Adrenal gland (tissue), 12 donors: ENCODE results near the gene DENND2A. TPM values are rescaled to one million over a fixed set of nuclear protein-coding genes. Genes with fewer than 3 reads are reported as not detected.

Source experiments
- DNase-seq, 7 donors: peaks; one replicate each; pipeline ENCODE4 v3.0.0-alpha.2; 2019 to 2020
- H3K27ac ChIP-seq, 5 donors: fragments of 200-600 bp; sonication (generic) in 4 of 5; 1 replicate in 3 of 5; 2 replicates in 2 of 5; pipeline versions ENCODE4 v1.5.1 to v1.8.0; 2016 to 2020; ENCODE audit warnings: mild to moderate bottlenecking in 1 of 5
- H3K27me3 ChIP-seq: fragments of 200-600 bp; 2 replicates; pipeline ENCODE4 v1.8.0; 2021
- H3K36me3 ChIP-seq, 2 donors: fragments of 200-600 bp; replicated peaks in 1 of 2; 1 replicate in 1 of 2; 2 replicates in 1 of 2; pipeline versions ENCODE4 v1.5.1 to v1.8.0; 2018 to 2022
- H3K4me1 ChIP-seq, 2 donors: fragments of 200-600 bp; replicated peaks in 1 of 2; 1 replicate in 1 of 2; 2 replicates in 1 of 2; pipeline versions ENCODE4 v1.5.1 to v1.8.0; 2018 to 2021
- H3K4me3 ChIP-seq, 4 donors: fragments of 200-600 bp; sonication (generic) in 3 of 4; one replicate each; pipeline ENCODE4 v1.5.1; 2016 to 2018
- H3K9me3 ChIP-seq, 3 donors: fragments of 200-600 bp; sonication (generic) in 1 of 3; replicated peaks in 1 of 3; 1 replicate in 2 of 3; 2 replicates in 1 of 3; pipeline versions ENCODE4 v1.5.1 to v1.8.0; 2016 to 2021
- POLR2A ChIP-seq, 2 donors: fragments of 450-650 bp; IDR thresholded peaks; one replicate each; pipeline ENCODE4 v1.6.1; 2017; ENCODE audit warnings: antibody characterized with exemption in 2 of 2, mild to moderate bottlenecking in 2 of 2, moderate library complexity in 1 of 2
- WGBS, 4 donors: extraction: QIAGEN DNeasy Blood & Tissue Kit in 2 of 4; methylation state at CpG; one replicate each; pipeline versions ENCODE4 v1.1.5 to v1.1.7; 2013 to 2017; 5-methylcytosine and 5-hydroxymethylcytosine counted together
- intact Hi-C, 2 donors: fragments of 100-400 bp; cut with DNase I; formaldehyde crosslinking; loops; one replicate each; pipeline versions ENCODE4 v1.14.1 to v1.15.0; 2022 to 2023
- polyA plus RNA-seq, 3 donors: library from polyadenylated mRNA; stranded (reverse); fragments of 200-250 nt in 2 of 3; fragments of 350-450 nt in 1 of 3; fragmentation: Illumina TruSeq in 1 of 3; extraction: RNeasy Lipid Tissue Mini Kit (QIAGEN cat#74804) in 1 of 3; gene quantifications; one replicate each; pipeline ENCODE4 v1.2.3, GENCODE V29; 2013 to 2014
- total RNA-seq, 9 donors: library from RNA; depleted of rRNA in 4 of 9; stranded (reverse); fragments of >200 nt in 4 of 9; fragments of 120-200 nt in 1 of 9; fragmentation: NEBNext Ultra II Directional in 1 of 9; extraction: Animal tissue kit (Norgen Biotek cat#: 25700) in 1 of 9; gene quantifications; one replicate each; pipeline versions ENCODE4 v1.1.0 to v1.2.4, GENCODE V29; 2013 to 2023
- TF ChIP-seq, protein P1 (sequence below), 6 experiments: fragments of 450-650 bp in 4 of 6; fragments of 200-600 bp in 2 of 6; sonication (generic) in 1 of 6; IDR thresholded peaks; 1 replicate in 5 of 6; 2 replicates in 1 of 6; pipeline versions ENCODE4 v1.5.1 to v1.8.0; 2016 to 2021; ENCODE audit warnings: antibody characterized with exemption in 6 of 6, mild to moderate bottlenecking in 2 of 6, moderate library complexity in 1 of 6
- donor health status: healthy with polysubstance abuse.
- donor health status: Bipolar disorder and iron deficiency.
- donor health status: DM: yes; HTN: yes; CAD: no.
- donor health status: DM: no; HTN: no; CAD: no.
- donor health status: DM: no; HTN: no; CAD: no.
- donor health status: DM: yes; HTN: yes; CAD: no.

DENND2A gene
- total and polyA plus RNA-seq, 12 donors = 3.0 to 10.9 (median 5.8) TPM

DNA sequence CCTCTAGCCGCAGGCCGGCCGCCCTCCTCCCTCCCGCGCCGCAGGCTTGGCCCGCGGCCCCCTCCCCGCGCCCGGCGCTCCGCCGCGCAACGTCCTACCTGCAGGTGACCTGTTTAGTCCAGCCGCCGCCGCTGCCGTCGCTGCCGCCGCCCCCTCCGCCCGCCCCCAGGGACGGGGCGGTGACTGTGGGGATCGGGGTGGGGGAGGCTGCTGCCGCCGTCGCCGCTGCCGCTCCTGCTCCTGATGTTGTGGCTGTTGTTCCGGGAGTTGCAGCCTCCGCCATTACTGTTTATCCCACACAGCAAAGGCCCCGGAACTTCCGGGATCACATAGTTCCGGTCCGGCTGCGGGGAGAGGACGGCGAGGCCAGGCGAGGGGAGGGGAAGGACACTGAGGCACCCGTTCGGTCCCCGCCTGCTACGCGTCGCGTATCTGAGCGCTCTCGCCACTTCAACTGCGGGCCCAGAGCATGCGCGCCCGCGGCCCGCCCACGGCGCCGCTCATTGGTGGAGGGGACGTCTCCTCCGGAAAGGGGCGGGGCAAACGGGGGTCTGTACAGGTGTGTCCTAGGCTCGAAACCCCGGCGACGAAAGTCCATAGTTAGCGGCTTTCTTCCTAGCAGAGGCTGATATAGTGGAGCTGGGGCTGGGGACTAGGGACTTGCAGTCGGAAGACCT is 161.4 kb downstream of the DENND2A start, which contains the start of gene MKRN1:
MKRN1 (minus strand) TSS at position 444 of the 677 bp plus-strand sequence; CDS start at position 283, 161 bp downstream.
- 0 to 1% (median 0%) methylated on average over 5 to 71 of the region's 71 CpGs; no CpG with 5 or more reads in 1 of the 4 donors for WGBS, 4 donors
- H3K27ac ChIP-seq = peak within 1 kb of the TSS; percentile 65 to 97 (median 86)
- DNase-seq = peak; percentile 93 to 97 (median 96)

DNA sequence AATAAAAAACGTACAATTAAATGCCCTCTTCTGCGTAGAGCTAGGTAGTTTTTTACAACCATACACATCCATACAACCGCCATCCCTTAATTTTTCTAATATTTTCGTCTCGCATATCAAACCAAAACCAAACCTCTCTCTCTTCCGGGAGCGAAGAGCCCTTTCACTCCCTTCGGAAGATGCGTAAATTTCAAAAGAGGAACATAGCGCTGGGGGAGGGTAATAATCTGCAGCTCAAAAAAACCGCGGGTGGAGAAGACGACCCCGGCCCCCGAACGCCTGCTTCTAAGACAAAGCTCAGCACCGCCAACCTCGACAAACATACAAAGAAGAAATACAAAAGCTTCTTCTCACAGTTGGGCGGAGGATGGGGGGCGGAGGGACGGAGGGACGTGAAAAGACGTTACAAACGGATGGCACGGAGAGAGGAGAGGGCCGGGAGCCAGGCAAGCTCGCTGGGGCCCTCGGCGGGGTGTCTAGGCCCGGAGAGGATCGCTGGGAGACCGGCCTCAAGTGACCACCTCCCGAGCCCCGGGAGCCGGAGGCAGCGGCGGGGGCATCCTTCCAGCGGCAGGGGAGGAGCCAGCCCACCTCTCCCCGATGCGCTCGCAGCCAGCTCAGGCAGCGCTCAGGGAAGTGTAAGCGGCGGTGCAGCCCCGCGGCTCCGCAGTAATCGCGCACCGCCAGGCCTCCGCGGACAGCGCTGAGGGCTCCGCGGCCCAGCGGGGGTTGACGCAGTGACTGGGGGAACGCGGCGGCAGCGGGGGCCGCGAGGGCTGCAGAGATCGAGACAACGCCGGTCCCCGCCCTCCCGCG is 162.2 kb downstream of the DENND2A start:
- intact Hi-C loops = no loop called here
- Histone ChIP-seq H3K27me3 (no peaks in the 10 kb centered on the region), H3K36me3 (no peaks in the 10 kb centered on the region), H3K27ac (peak overlapping the region; percentile 65 to 97 (median 86)), H3K4me1 (peaks cover 10 to 33% of the 10 kb centered on the region in 2 donors), H3K9me3 (no peaks in the 10 kb centered on the region), H3K4me3 (peak overlapping the region; percentile 89 to 97 (median 92))
- WGBS, 4 donors = 0 to 1% (median 0%) methylated on average over 29 to 69 of the region's 69 CpGs
- DNase-seq = peak; percentile 24 to 64 (median 42)
- TF ChIP-seq, protein P1, sequence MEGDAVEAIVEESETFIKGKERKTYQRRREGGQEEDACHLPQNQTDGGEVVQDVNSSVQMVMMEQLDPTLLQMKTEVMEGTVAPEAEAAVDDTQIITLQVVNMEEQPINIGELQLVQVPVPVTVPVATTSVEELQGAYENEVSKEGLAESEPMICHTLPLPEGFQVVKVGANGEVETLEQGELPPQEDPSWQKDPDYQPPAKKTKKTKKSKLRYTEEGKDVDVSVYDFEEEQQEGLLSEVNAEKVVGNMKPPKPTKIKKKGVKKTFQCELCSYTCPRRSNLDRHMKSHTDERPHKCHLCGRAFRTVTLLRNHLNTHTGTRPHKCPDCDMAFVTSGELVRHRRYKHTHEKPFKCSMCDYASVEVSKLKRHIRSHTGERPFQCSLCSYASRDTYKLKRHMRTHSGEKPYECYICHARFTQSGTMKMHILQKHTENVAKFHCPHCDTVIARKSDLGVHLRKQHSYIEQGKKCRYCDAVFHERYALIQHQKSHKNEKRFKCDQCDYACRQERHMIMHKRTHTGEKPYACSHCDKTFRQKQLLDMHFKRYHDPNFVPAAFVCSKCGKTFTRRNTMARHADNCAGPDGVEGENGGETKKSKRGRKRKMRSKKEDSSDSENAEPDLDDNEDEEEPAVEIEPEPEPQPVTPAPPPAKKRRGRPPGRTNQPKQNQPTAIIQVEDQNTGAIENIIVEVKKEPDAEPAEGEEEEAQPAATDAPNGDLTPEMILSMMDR (IDR thresholded peaks at IDR 0.05) = no peak
- TF ChIP-seq POLR2A (IDR thresholded peaks at IDR 0.05) = no peak

More for the DNA sequence above, 161.4 kb downstream of the DENND2A start, which contains the start of gene MKRN1:
- Histone ChIP-seq H3K4me3 (peak within 1 kb of the TSS; percentile 89 to 97 (median 92)), H3K27me3 (no peaks in the 10 kb centered on the region), H3K4me1 (peaks cover 10 to 33% of the 10 kb centered on the region in 2 donors), H3K9me3 (no peaks in the 10 kb centered on the region), H3K36me3 (no peaks in the 10 kb centered on the region)
- intact Hi-C loops = no loop called here
- peak; percentile 37 to 88 for TF ChIP-seq POLR2A (IDR thresholded peaks at IDR 0.05)
- TF ChIP-seq, protein P1 (IDR thresholded peaks at IDR 0.05) = no peak

GRCh38 chr7:140476698-140477261 is 163.8 kb downstream of the DENND2A start:
- H3K27ac ChIP-seq = no peak overlapping the region
- TF ChIP-seq, protein P1 (IDR thresholded peaks at IDR 0.05) = no peak
- TF ChIP-seq POLR2A (IDR thresholded peaks at IDR 0.05) = no peak
- intact Hi-C loops = no loop called here
- no peak overlapping the region for H3K4me3 ChIP-seq
- peaks cover 10 to 33% of the 10 kb centered on the region in 2 donors for H3K4me1 ChIP-seq
- no peaks in the 10 kb centered on the region for H3K9me3 ChIP-seq
- no peaks in the 10 kb centered on the region for H3K36me3 ChIP-seq
- WGBS, 4 donors = 76 to 85% (median 82%) methylated on average over 11 of the region's 11 CpGs
- no peak for DNase-seq
- H3K27me3 ChIP-seq = no peaks in the 10 kb centered on the region
